Lower leg skin (tissue), 4 donors: ENCODE data around the gene OSTF1. TPM values are rescaled to one million over a fixed set of nuclear protein-coding genes. Genes with fewer than 3 reads are reported as not detected.

Source experiments
- DNase-seq, 2 donors: peaks; one replicate each; pipeline ENCODE4 v3.0.0-alpha.2; 2019; ENCODE audit warnings: low spot score in 2 of 2
- H3K4me3 ChIP-seq: fragments of 200-600 bp; sonication (generic); 2 replicates; pipeline ENCODE4 v1.5.1; 2017; ENCODE audit warnings: mild to moderate bottlenecking, low read depth; ENCODE audit not compliant: poor library complexity, severe bottlenecking
- POLR2A ChIP-seq, 2 donors: fragments of 450-650 bp; IDR thresholded peaks; one replicate each; pipeline ENCODE4 v1.6.1; 2016 to 2017; ENCODE audit warnings: antibody characterized with exemption in 2 of 2, mild to moderate bottlenecking in 1 of 2, moderate library complexity in 1 of 2
- WGBS, 2 donors: methylation state at CpG; one replicate each; pipeline ENCODE4 v1.1.5; 2018; 5-methylcytosine and 5-hydroxymethylcytosine counted together
- intact Hi-C: fragments of 100-400 bp; cut with DNase I; formaldehyde crosslinking; loops from one replicate; pipeline ENCODE4 v1.15.0; 2023; ENCODE audit warnings: low total_unique reads
- total RNA-seq, 4 donors: library from RNA; depleted of rRNA; stranded (reverse); fragments of >200 nt; gene quantifications; one replicate each; pipeline ENCODE4 v1.1.0, GENCODE V29; 2016
- TF ChIP-seq, protein P1 (sequence below), 3 donors: fragments of 450-650 bp; IDR thresholded peaks; one replicate each; pipeline ENCODE4 v1.5.1; 2016; ENCODE audit warnings: antibody characterized with exemption in 3 of 3, mild to moderate bottlenecking in 3 of 3, moderate library complexity in 2 of 3

Gene OSTF1
- total RNA-seq, 4 donors from 2014 or later, result 53.5 to 64.3 (median 53.8) TPM

GRCh38 chr9:75087289-75087823 is 958 bp upstream of the OSTF1 start:
- TF ChIP-seq, protein P1, sequence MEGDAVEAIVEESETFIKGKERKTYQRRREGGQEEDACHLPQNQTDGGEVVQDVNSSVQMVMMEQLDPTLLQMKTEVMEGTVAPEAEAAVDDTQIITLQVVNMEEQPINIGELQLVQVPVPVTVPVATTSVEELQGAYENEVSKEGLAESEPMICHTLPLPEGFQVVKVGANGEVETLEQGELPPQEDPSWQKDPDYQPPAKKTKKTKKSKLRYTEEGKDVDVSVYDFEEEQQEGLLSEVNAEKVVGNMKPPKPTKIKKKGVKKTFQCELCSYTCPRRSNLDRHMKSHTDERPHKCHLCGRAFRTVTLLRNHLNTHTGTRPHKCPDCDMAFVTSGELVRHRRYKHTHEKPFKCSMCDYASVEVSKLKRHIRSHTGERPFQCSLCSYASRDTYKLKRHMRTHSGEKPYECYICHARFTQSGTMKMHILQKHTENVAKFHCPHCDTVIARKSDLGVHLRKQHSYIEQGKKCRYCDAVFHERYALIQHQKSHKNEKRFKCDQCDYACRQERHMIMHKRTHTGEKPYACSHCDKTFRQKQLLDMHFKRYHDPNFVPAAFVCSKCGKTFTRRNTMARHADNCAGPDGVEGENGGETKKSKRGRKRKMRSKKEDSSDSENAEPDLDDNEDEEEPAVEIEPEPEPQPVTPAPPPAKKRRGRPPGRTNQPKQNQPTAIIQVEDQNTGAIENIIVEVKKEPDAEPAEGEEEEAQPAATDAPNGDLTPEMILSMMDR (IDR thresholded peaks at IDR 0.05), result no peak
- no peak for TF ChIP-seq POLR2A (IDR thresholded peaks at IDR 0.05)
- peak in 1 of 2 donors; percentile 38 for DNase-seq
- whole genome bisulfite sequencing, 2 donors, result 1 to 2% methylated on average over 20 of the region's 20 CpGs
- intact Hi-C loops, result no loop called here
- peak overlapping the region; percentile 67 for H3K4me3 ChIP-seq

GRCh38 chr9:75088646-75089372 is 495 bp downstream of the OSTF1 start:
- intact Hi-C loops, result no loop called here
- DNase-seq, result peak; percentile 71 to 93
- H3K4me3 ChIP-seq, result peak overlapping the region; percentile 85
- TF ChIP-seq POLR2A (IDR thresholded peaks at IDR 0.05), result no peak
- TF ChIP-seq, protein P1 (IDR thresholded peaks at IDR 0.05), result no peak
- 0% methylated on average over 35 to 37 of the region's 43 CpGs for WGBS, 2 donors

- TF ChIP-seq, protein P1 (IDR thresholded peaks at IDR 0.05), result no peak
- TF ChIP-seq POLR2A (IDR thresholded peaks at IDR 0.05), result no peak
- peak overlapping the region; percentile 85 for H3K4me3 ChIP-seq
- 8 to 13% methylated on average over 11 of the region's 11 CpGs for WGBS, 2 donors
- no peak for DNase-seq
- intact Hi-C loops, result no loop called here
Measured at GRCh38 chr9:75089373-75089766, 1.1 kb downstream of the OSTF1 start.

DNA sequence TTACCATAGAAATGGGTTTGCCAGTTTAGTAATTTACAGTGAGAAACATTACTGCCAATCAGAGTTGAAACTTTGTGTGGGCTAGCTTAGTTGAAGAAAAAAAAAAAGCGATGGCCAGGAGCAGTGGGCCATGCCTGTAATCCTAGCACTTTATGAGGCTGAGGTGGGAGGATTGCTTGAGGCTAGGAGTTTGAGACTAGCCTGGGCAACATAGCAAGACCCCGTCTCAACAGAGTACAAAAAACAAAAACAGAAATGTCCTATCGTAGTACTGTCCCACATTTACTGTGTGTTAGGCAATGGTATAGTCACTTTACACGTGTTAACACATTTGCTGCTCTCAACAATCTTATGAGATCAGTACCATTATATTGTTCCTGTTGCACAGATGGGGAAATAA is 2.3 kb downstream of the OSTF1 start:
- intact Hi-C loops, result no loop called here
- TF ChIP-seq POLR2A (IDR thresholded peaks at IDR 0.05), result no peak
- TF ChIP-seq, protein P1 (IDR thresholded peaks at IDR 0.05), result no peak
- WGBS, 2 donors, result 76 to 82% methylated on average over 4 of the region's 4 CpGs
- no peak overlapping the region for H3K4me3 ChIP-seq
- DNase-seq, result no peak

- TF ChIP-seq POLR2A (IDR thresholded peaks at IDR 0.05), result no peak
- TF ChIP-seq, protein P1 (IDR thresholded peaks at IDR 0.05), result no peak
- DNase-seq, result no peak
- 80 to 81% methylated on average over 4 of the region's 4 CpGs for WGBS, 2 donors
- no peak overlapping the region for H3K4me3 ChIP-seq
- intact Hi-C loops, result no loop called here
Measured at GRCh38 chr9:75092766-75093165, 4.5 kb downstream of the OSTF1 start.
